OCI-LY3 (cell line): Measurements from ENCODE around the gene RHOJ.

Source experiments
- CTCF ChIP-seq: fragments of 200-600, 300-600 bp; sonication (generic); IDR thresholded peaks from 2 replicates; pipeline ENCODE4 v1.5.1; 2014; ENCODE audit warnings: antibody characterized with exemption, low read length, low read depth
- EZH2phosphoT487 ChIP-seq: fragments of 200-600 bp; shearing (Covaris generic); IDR thresholded peaks from 2 replicates; pipeline ENCODE4 v1.6.1; 2018; ENCODE audit warnings: antibody characterized with exemption, mixed run types, low read depth

GRCh38 chr14:63191211-63191610 is 13.0 kb upstream of the RHOJ start:
- TF ChIP-seq CTCF (no peak), EZH2phosphoT487 (no peak)
